Measurements from ENCODE around the gene PHIP.

- TF ChIP-seq CTCF (IDR thresholded peaks at IDR 0.05) (no peak), POLR2A (IDR thresholded peaks at IDR 0.05) (no peak)
Measured at GRCh38 chr6:79084693-79085092, 6.6 kb upstream of the PHIP start.
